Body of pancreas (tissue), 4 donors: ENCODE results near the gene STX18. TPM values are rescaled to one million over a fixed set of nuclear protein-coding genes. Genes with fewer than 3 reads are reported as not detected.
A peak's percentile ranks its signal among the peaks of the same experiment; 100 is the strongest.

Experiments used
- ATAC-seq: fragments of 150-250 bp; one replicate; pipeline ENCODE4 v1.9.1; 2016
- DNase-seq, 4 donors: peaks; one replicate each; pipeline ENCODE4 v3.0.0-alpha.2; 2019
- H3K27ac ChIP-seq, 4 donors: fragments of 200-600 bp; sonication (generic); 1 replicate in 3 of 4; 2 replicates in 1 of 4; pipeline versions ENCODE4 v1.5.1 to v1.6.1; 2016 to 2019; ENCODE audit warnings: mild to moderate bottlenecking in 1 of 4, mixed read lengths in 1 of 4, moderate library complexity in 1 of 4
- H3K27me3 ChIP-seq, 2 donors: fragments of 200-600 bp; sonication (generic); one replicate each; pipeline ENCODE4 v1.6.0; 2016; ENCODE audit warnings: mild to moderate bottlenecking in 1 of 2
- H3K36me3 ChIP-seq, 2 donors: fragments of 200-600 bp; sonication (generic); replicated peaks in 1 of 2; 2 replicates each; pipeline ENCODE4 v1.5.1; 2016; ENCODE audit warnings: low read depth in 2 of 2; ENCODE audit not compliant: insufficient read depth in 1 of 2
- H3K4me1 ChIP-seq: fragments of 200-600 bp; sonication (generic); one replicate; pipeline ENCODE4 v1.6.0; 2016
- H3K4me3 ChIP-seq, 2 donors: fragments of 200-600 bp; sonication (generic); 1 replicate in 1 of 2; 2 replicates in 1 of 2; pipeline ENCODE4 v1.5.1; 2016 to 2019
- H3K9me3 ChIP-seq, 3 donors: fragments of 200-600 bp; sonication (generic); 1 replicate in 2 of 3; 2 replicates in 1 of 3; pipeline ENCODE4 v1.5.1; 2016
- POLR2A ChIP-seq, 3 donors: fragments of 450-650 bp; IDR thresholded peaks; one replicate each; pipeline ENCODE4 v1.6.1; 2016; ENCODE audit warnings: antibody characterized with exemption in 3 of 3, mild to moderate bottlenecking in 2 of 3
- WGBS, 2 donors: methylation state at CpG; one replicate each; pipeline ENCODE4 v1.1.5; 2017; 5-methylcytosine and 5-hydroxymethylcytosine counted together
- intact Hi-C: fragments of 100-400 bp; cut with DNase I; formaldehyde crosslinking; loops from one replicate; pipeline ENCODE4 v1.15.1; 2023
- total RNA-seq, 2 donors: library from RNA; depleted of rRNA; stranded (reverse); fragments of >200 nt; gene quantifications; one replicate each; pipeline ENCODE4 v1.1.0, GENCODE V29; 2016
- TF ChIP-seq, protein P1 (sequence below), 7 experiments: fragments of 450-650 bp in 4 of 7; fragments of 200-600 bp in 3 of 7; sonication (generic) in 3 of 7; IDR thresholded peaks; one replicate each; pipeline ENCODE4 v1.5.1; 2016 to 2019; ENCODE audit warnings: antibody characterized with exemption in 7 of 7

The STX18 gene
- total RNA-seq, 2 donors from 2014 or later = 13.5 to 53.4 TPM

DNA sequence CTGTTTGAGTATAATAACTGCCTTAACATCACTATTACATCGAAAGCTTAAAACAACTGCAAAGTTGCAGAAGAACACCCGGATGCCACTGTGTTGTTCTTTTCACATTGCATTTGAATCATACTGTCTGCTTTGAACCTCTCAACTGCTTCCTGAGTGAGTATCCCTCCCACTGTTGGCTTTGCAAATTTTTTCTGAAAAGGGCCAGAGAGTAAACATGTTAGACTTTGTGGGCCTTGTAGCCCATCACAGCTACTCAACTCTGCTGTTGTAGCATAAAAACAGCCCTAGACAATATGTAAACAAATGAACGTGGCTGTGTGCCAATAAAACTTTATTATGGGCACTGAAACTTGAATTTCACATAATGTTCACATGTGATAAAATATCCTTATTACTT, 78.9 kb downstream of the STX18 start:
- peaks cover 0 to 3% of the 10 kb centered on the region in 2 donors for H3K36me3 ChIP-seq
- no peak overlapping the region for H3K4me3 ChIP-seq
- H3K9me3 ChIP-seq = no peaks in the 10 kb centered on the region
- 65 to 68% methylated on average over 3 of the region's 3 CpGs for WGBS, 2 donors
- DNase-seq (no peak), ATAC-seq (no peak)
- H3K27me3 ChIP-seq = no peaks in the 10 kb centered on the region
- H3K27ac ChIP-seq = no peak overlapping the region
- intact Hi-C loops = no loop called here
- no peaks in the 10 kb centered on the region for H3K4me1 ChIP-seq
- TF ChIP-seq POLR2A (IDR thresholded peaks at IDR 0.05) = no peak
- TF ChIP-seq, protein P1, sequence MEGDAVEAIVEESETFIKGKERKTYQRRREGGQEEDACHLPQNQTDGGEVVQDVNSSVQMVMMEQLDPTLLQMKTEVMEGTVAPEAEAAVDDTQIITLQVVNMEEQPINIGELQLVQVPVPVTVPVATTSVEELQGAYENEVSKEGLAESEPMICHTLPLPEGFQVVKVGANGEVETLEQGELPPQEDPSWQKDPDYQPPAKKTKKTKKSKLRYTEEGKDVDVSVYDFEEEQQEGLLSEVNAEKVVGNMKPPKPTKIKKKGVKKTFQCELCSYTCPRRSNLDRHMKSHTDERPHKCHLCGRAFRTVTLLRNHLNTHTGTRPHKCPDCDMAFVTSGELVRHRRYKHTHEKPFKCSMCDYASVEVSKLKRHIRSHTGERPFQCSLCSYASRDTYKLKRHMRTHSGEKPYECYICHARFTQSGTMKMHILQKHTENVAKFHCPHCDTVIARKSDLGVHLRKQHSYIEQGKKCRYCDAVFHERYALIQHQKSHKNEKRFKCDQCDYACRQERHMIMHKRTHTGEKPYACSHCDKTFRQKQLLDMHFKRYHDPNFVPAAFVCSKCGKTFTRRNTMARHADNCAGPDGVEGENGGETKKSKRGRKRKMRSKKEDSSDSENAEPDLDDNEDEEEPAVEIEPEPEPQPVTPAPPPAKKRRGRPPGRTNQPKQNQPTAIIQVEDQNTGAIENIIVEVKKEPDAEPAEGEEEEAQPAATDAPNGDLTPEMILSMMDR (IDR thresholded peaks at IDR 0.05) = no peak

DNA sequence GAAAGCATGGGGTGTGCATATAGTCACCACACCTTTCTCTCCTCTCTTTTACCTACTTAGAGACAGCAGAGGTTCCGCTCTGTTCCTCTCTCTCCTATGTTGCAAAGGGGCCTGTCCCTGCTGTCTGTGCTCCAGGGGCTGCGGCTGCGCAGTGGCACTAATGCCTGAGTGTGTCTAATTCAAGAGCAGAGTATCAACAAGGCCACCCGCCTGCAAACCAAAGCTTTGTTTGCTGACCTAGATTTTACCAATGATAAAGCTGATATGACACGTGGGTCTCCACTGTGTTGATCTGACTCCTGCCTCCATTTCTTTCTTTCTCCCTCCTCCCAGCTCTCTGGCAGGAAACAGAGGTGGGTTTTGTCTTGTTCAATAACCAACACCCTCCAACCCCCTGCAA, 80.0 kb downstream of the STX18 start:
- peak in 3 of 4 donors; percentile 46 to 52 (median 50) for DNase-seq
- Histone ChIP-seq H3K27me3 (no peaks in the 10 kb centered on the region), H3K27ac (no peak overlapping the region), H3K4me3 (no peak overlapping the region), H3K9me3 (no peaks in the 10 kb centered on the region), H3K4me1 (no peaks in the 10 kb centered on the region), H3K36me3 (peaks cover 0 to 10% of the 10 kb centered on the region in 2 donors)
- peak; percentile 56 for ATAC-seq
- TF ChIP-seq, protein P1 (IDR thresholded peaks at IDR 0.05) = no peak
- no peak for TF ChIP-seq POLR2A (IDR thresholded peaks at IDR 0.05)
- 51 to 52% methylated on average over 5 of the region's 5 CpGs for WGBS, 2 donors
- intact Hi-C loops = no loop called here

DNA sequence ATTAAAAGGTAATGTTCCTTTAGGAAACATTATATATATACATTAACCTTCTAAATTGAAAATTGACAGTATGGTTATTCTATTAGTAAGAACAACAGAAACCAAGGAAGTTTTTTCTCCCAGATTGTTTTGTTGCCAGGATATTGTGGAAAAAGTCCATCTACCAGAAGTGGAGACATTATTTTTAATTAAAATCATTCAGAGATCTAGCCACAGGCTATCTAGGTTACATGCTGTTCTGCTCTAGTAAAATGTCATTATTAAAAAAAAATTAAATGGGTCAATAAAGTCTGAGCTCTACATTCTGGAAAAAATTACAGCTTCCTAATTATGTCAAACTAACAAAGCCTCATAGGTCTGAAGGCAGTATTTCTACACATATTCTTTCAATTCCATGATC, 80.7 kb downstream of the STX18 start:
- Histone ChIP-seq H3K4me3 (no peak overlapping the region), H3K36me3 (peaks cover 0 to 16% of the 10 kb centered on the region in 2 donors), H3K4me1 (no peaks in the 10 kb centered on the region), H3K9me3 (no peaks in the 10 kb centered on the region), H3K27ac (no peak overlapping the region), H3K27me3 (no peaks in the 10 kb centered on the region)
- ATAC-seq = no peak
- intact Hi-C loops = no loop called here
- DNase-seq = no peak
- TF ChIP-seq, protein P1 (IDR thresholded peaks at IDR 0.05) = no peak
- TF ChIP-seq POLR2A (IDR thresholded peaks at IDR 0.05) = no peak

DNA sequence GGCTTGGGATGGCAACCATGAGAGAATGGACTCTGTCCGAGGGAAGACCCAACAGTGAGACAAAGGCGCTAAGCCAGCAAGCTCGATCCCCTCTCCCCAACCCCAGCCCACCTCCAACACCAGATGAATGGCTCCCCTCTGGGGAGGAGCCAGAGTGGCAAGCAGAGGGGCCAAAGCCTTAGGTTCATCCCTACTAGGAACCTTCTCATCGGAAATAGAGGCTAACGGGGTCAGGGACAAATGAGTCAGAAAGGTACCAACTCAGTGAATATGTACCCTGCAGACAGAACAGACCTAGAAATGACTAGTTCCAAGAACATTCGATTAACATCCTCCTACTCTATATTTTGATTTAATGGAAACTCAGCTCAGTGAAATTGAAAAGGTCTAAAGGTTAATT, 81.1 kb downstream of the STX18 start:
- WGBS, 2 donors = 94 to 98% methylated on average over 6 of the region's 6 CpGs
- no peak overlapping the region for H3K27ac ChIP-seq
- DNase-seq = no peak
- intact Hi-C loops = no loop called here
- no peak for ATAC-seq
- no peaks in the 10 kb centered on the region for H3K9me3 ChIP-seq
- H3K4me1 ChIP-seq = no peaks in the 10 kb centered on the region
- no peaks in the 10 kb centered on the region for H3K27me3 ChIP-seq
- H3K36me3 ChIP-seq = peaks cover 0 to 18% of the 10 kb centered on the region in 2 donors
- TF ChIP-seq POLR2A (IDR thresholded peaks at IDR 0.05) = no peak
- TF ChIP-seq, protein P1 (IDR thresholded peaks at IDR 0.05) = no peak
- no peak overlapping the region for H3K4me3 ChIP-seq

DNA sequence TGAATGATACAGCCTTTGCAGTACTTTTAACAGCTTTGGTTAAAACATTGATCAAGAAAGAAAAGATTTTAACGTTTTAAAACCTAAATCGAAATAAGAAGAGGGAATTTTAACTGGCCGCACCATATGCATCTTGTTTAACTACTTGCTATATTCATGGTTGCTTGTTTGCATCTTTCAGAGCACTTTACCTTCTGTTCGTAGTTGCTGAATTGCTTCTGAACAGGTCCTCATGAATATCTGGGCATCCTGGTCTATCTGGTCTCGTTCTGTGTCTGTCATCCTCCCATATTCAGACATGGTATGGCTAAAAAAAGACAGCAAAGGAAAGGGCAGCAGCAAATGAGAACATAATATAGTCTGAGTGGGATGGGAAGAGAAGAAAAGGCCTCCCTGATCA, 82.7 kb downstream of the STX18 start:
- WGBS, 2 donors = 82 to 93% methylated on average over 5 of the region's 5 CpGs
- intact Hi-C loops = no loop called here
- Histone ChIP-seq H3K27ac (no peak overlapping the region), H3K4me1 (no peaks in the 10 kb centered on the region), H3K27me3 (no peaks in the 10 kb centered on the region), H3K36me3 (peaks cover 4 to 25% of the 10 kb centered on the region in 2 donors), H3K4me3 (no peak overlapping the region), H3K9me3 (no peaks in the 10 kb centered on the region)
- DNase-seq = no peak
- ATAC-seq = no peak
- TF ChIP-seq, protein P1 (IDR thresholded peaks at IDR 0.05) = no peak
- TF ChIP-seq POLR2A (IDR thresholded peaks at IDR 0.05) = no peak
